Measurements from ENCODE around the gene CSF3R.
A peak's percentile ranks its signal among the peaks of the same experiment; 100 is the strongest.

CSF3R gene

GRCh38 chr1:36482724-36483388, at the start of gene CSF3R:
Gene CSF3R (minus strand): TSS chr1:36482913. CDS start chr1:36479496, 3,417 bp downstream.
- DNase-seq, result no peak

GRCh38 chr1:36531833-36532232, 49.1 kb upstream of the CSF3R start:
- DNase-seq, result no peak

- DNase-seq, result no peak
These were observed 48.1 kb upstream of the CSF3R start for GRCh38 chr1:36530791-36531190.

GRCh38 chr1:36530261-36530660, 47.5 kb upstream of the CSF3R start:
- no peak for DNase-seq

GRCh38 chr1:36529769-36530260, 47.1 kb upstream of the CSF3R start:
- no peak for DNase-seq

GRCh38 chr1:36528361-36529349, 45.9 kb upstream of the CSF3R start:
- DNase-seq, result no peak

- no peak for DNase-seq
These were observed 42.5 kb upstream of the CSF3R start for GRCh38 chr1:36525166-36525565.

- no peak for DNase-seq
These were observed 41.8 kb upstream of the CSF3R start for GRCh38 chr1:36524359-36525062.

GRCh38 chr1:36523850-36524249, 41.1 kb upstream of the CSF3R start:
- no peak for DNase-seq

GRCh38 chr1:36523230-36523495, 40.5 kb upstream of the CSF3R start:
- no peak for DNase-seq

- DNase-seq, result no peak
These were observed 39.9 kb upstream of the CSF3R start for GRCh38 chr1:36522461-36523229.

- DNase-seq, result no peak
These were observed 39.3 kb upstream of the CSF3R start for GRCh38 chr1:36522021-36522420.

- DNase-seq, result no peak
These were observed 38.2 kb upstream of the CSF3R start for GRCh38 chr1:36520771-36521420.

- DNase-seq, result no peak
These were observed 37.3 kb upstream of the CSF3R start for GRCh38 chr1:36520056-36520455.

- DNase-seq, result no peak
These were observed 34.5 kb upstream of the CSF3R start for GRCh38 chr1:36517011-36517771.

GRCh38 chr1:36516372-36517010, 33.8 kb upstream of the CSF3R start:
- DNase-seq, result peak; percentile 30

GRCh38 chr1:36515315-36516138, 32.8 kb upstream of the CSF3R start:
- no peak for DNase-seq

GRCh38 chr1:36514501-36514900, 31.8 kb upstream of the CSF3R start:
- DNase-seq, result no peak

- DNase-seq, result no peak
These were observed 31.2 kb upstream of the CSF3R start for GRCh38 chr1:36513676-36514473.
